GM12872 (cell line): ENCODE results near the gene RABGAP1L.

Experiments
- TF ChIP-seq, protein P1 (sequence below): IDR thresholded peaks from 3 replicates; pipeline ENCODE4 v1.5.1; 2011; ENCODE audit warnings: low read depth, mild to moderate bottlenecking, low read length, moderate library complexity; ENCODE audit not compliant: insufficient read depth

RABGAP1L gene

DNA sequence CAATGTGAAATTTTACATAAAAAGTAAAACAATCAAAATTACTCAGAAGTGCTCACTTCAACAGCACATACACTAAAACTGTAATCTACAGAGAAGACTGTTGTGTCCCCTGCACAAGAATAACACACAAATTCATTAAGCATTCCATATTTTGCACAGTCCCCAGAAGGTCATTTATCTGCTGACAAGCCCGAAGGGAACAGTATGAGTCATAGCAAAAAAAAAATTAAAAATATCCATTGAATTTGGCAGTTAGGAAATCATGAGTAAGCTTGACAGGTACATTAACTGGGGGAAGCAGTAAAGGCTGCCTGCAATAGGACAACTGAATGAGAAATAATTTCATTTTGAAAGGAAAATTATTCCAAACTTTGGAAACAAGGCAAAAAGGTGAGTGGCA, 837.2 kb downstream of the RABGAP1L start:
- TF ChIP-seq, protein P1, sequence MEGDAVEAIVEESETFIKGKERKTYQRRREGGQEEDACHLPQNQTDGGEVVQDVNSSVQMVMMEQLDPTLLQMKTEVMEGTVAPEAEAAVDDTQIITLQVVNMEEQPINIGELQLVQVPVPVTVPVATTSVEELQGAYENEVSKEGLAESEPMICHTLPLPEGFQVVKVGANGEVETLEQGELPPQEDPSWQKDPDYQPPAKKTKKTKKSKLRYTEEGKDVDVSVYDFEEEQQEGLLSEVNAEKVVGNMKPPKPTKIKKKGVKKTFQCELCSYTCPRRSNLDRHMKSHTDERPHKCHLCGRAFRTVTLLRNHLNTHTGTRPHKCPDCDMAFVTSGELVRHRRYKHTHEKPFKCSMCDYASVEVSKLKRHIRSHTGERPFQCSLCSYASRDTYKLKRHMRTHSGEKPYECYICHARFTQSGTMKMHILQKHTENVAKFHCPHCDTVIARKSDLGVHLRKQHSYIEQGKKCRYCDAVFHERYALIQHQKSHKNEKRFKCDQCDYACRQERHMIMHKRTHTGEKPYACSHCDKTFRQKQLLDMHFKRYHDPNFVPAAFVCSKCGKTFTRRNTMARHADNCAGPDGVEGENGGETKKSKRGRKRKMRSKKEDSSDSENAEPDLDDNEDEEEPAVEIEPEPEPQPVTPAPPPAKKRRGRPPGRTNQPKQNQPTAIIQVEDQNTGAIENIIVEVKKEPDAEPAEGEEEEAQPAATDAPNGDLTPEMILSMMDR, result no peak

DNA sequence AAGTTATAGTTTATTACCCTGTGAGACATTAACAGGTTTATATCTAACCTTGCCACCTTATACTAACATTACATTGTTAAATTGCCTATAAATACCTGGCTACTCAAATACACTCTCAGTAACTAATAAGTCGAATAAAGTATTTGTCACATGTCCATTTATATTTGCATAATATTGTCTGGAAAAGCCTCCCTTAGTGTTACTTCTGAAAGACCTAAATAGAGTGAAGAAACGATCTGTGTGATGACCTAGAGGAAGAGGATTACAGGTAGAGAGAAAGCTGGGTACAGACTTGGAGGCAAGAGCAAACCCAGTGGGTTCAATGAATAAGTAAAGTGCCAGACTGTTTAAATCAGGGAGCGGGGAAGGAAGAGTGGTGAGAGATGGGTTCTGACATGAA, 837.7 kb downstream of the RABGAP1L start:
- TF ChIP-seq, protein P1, result no peak

DNA sequence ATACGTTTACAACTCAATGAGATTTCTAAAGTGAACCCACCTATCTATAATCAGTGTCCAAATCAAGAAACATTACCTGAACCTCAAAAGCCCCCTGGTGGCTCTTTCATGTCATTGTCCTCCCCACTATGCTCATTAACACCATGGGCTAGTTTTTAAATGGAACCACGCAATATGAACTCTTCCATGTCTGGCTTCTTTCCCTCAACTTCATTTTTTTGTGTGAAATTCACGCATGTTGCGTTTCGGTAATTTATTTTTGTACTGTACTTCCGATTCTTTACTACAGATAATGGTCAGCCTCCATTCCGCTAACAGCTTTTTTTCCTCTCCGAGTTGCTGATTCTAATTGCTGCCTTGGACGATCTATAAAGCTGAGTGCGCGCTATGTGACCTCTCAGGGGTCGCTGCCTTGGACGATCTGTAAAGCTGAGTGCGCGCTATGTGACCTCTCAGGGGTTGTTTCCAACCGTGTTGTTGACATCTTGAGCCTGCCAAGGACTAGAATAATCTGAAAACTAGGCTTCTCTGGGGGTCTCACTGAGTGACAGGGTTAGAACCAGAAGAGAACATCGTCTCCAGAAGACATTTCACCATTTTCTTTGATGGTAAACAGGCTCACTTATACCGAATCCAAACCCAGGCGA, 839.4 kb downstream of the RABGAP1L start:
- TF ChIP-seq, protein P1, result peak; percentile 79

GRCh38 chr1:174999216-174999935, 840.1 kb downstream of the RABGAP1L start:
- TF ChIP-seq, protein P1, result no peak

DNA sequence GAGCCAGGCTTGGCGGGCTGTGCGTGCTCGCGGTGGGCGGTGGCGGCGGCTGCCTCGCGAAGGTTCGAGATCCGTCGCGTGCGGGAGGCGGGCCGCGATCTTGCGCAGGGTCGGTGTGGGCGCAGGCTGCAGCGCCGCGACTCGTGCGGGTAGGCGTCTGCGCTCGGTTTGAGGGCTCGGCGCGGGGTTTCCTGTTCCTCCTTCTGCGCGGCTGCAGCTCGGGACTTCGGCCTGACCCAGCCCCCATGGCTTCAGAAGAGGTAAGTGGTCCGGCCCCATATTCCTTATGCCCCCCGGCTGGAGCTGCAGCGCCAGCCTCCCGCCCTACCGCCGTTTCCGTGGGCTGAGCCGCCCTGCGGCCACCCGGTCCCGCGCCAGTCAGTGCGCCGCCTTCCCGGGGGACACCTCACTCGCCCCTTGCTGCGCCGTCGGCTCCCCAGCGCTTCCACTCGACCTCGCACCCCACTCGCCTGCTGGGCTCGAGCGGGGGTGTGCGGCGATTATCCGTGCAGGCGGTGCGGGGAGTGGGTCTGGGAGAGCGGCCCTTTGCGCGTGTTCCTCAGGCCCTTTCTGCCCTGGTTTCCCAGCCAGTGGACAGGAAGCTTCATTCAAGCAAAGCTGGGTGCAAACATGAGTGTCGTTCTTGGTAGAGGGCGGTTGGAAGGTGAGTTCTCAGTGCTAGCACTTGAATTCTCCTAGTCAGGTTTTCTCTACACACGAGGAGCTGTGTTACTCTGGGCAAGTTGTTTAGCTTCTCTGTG, 840.8 kb downstream of the RABGAP1L start, which contains the start of gene CACYBP:
TSS of gene CACYBP (plus strand) at position 12 of the 761 bp plus-strand sequence. CDS start at position 246, 234 bp downstream.
- TF ChIP-seq, protein P1, result no peak; the same call in 2 of the 3 replicates

- TF ChIP-seq, protein P1, result no peak
Observed at GRCh38 chr1:175000697-175001187, 841.4 kb downstream of the RABGAP1L start.

GRCh38 chr1:175002910-175003517, 843.7 kb downstream of the RABGAP1L start:
- TF ChIP-seq, protein P1, result no peak
